ENCODE data around the gene GPR85.

GPR85 gene

DNA sequence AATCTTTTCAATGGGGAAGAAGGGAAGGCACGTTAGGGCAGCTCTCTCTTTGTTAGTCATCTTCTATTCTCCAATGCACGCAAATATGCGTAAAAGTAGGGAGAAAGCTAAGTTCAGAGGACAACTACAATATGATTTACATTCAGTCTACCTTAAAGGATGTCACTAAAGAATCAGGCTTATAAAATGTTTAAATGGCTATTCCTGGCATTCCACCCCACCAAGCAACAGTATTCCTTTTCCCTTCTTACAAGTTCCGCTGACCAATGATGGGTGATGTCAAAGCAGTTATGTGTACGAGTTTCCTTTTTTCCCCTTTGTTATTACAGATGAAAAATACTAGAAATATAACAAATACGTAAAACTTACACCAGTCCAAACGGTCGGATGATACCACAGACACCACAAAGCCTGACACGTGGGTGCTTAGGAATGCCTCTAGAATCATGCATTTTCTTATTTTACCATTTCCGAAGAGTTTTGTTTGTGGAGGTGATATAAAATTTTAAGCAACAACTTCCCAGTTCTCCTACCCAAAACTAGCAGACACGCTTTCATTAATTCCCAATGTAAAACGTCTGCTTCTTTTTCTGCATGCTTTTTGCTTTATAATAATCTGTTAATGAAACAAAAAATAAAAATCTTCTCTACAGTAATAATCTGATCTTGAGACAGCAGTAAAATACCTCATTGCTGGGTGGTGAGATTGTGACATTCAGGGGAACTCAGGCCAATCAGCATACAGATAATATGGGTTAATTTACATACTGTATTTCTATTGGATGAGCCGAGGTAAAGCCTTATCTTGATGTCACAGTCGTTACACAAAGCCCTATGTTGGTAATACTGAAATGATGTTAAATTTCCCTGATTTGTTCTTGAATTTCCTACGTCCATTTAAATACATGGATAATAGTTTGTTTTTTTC, 708 bp upstream of the GPR85 start:
- TF ChIP-seq SPI1 (IDR thresholded peaks at IDR 0.05; ENCODE audit: borderline replicate concordance, low read depth) (no peak), POLR2AphosphoS5 (IDR thresholded peaks at IDR 0.05; ENCODE audit: low read depth) (peak; percentile 57; the same call in 1 of the 2 replicates), GABPA (IDR thresholded peaks at IDR 0.05; ENCODE audit: low read depth) (no peak)
- TF ChIP-seq, protein P1, sequence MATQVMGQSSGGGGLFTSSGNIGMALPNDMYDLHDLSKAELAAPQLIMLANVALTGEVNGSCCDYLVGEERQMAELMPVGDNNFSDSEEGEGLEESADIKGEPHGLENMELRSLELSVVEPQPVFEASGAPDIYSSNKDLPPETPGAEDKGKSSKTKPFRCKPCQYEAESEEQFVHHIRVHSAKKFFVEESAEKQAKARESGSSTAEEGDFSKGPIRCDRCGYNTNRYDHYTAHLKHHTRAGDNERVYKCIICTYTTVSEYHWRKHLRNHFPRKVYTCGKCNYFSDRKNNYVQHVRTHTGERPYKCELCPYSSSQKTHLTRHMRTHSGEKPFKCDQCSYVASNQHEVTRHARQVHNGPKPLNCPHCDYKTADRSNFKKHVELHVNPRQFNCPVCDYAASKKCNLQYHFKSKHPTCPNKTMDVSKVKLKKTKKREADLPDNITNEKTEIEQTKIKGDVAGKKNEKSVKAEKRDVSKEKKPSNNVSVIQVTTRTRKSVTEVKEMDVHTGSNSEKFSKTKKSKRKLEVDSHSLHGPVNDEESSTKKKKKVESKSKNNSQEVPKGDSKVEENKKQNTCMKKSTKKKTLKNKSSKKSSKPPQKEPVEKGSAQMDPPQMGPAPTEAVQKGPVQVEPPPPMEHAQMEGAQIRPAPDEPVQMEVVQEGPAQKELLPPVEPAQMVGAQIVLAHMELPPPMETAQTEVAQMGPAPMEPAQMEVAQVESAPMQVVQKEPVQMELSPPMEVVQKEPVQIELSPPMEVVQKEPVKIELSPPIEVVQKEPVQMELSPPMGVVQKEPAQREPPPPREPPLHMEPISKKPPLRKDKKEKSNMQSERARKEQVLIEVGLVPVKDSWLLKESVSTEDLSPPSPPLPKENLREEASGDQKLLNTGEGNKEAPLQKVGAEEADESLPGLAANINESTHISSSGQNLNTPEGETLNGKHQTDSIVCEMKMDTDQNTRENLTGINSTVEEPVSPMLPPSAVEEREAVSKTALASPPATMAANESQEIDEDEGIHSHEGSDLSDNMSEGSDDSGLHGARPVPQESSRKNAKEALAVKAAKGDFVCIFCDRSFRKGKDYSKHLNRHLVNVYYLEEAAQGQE (IDR thresholded peaks at IDR 0.05; ENCODE audit: insufficient replicate concordance, low read depth) = no peak
- TF ChIP-seq, protein P2, sequence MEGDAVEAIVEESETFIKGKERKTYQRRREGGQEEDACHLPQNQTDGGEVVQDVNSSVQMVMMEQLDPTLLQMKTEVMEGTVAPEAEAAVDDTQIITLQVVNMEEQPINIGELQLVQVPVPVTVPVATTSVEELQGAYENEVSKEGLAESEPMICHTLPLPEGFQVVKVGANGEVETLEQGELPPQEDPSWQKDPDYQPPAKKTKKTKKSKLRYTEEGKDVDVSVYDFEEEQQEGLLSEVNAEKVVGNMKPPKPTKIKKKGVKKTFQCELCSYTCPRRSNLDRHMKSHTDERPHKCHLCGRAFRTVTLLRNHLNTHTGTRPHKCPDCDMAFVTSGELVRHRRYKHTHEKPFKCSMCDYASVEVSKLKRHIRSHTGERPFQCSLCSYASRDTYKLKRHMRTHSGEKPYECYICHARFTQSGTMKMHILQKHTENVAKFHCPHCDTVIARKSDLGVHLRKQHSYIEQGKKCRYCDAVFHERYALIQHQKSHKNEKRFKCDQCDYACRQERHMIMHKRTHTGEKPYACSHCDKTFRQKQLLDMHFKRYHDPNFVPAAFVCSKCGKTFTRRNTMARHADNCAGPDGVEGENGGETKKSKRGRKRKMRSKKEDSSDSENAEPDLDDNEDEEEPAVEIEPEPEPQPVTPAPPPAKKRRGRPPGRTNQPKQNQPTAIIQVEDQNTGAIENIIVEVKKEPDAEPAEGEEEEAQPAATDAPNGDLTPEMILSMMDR (IDR thresholded peaks at IDR 0.05; ENCODE audit: insufficient read depth, low read length) = no peak
- Histone ChIP-seq H3K27me3 (ENCODE audit: insufficient read depth, poor library complexity, severe bottlenecking) (no peaks in the 10 kb centered on the region), H3K4me3 (replicated peaks; ENCODE audit: insufficient read depth, low read length) (peak overlapping the region; percentile 56), H3K27ac (replicated peaks) (peak overlapping the region; percentile 78)
- DNase-seq (ENCODE audit: low read depth in 1 of 2, low spot score in 1 of 2) = peak; percentile 26 to 62

DNA sequence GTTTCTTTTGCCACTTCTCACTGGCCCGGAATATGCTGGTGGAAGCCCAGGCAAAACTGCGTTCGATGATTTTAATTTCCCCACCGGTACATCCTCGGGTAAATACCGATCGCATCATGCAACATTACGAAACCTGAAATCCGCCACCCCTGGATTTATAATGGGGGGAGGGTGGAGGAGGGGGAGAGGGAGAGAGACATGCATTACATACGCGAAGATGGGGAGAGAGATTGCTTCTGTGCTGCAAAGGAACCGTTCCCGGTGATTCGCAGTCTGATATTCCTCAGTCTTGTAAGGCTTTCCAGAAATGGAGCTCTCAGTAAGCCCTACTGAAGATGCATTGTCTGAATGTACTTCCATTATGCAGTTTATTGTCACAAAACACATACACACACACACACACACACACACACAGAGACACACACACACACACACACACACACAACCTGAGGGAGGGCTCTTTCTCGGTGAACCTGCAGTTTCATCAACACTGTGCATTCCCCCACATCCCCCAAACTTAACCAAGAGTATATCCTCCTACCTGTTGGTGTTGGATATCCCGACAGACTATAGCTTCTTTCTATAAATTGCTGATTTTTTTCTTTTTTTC, 741 bp downstream of the GPR85 start:
- peak; percentile 13 to 25 for DNase-seq (ENCODE audit: low read depth in 1 of 2, low spot score in 1 of 2)
- TF ChIP-seq GABPA (IDR thresholded peaks at IDR 0.05; ENCODE audit: low read depth) (no peak), SPI1 (IDR thresholded peaks at IDR 0.05; ENCODE audit: borderline replicate concordance, low read depth) (no peak)
- TF ChIP-seq, protein P1 (IDR thresholded peaks at IDR 0.05; ENCODE audit: insufficient replicate concordance, low read depth) = no peak
- TF ChIP-seq, protein P2 (IDR thresholded peaks at IDR 0.05; ENCODE audit: insufficient read depth, low read length) = no peak
- Histone ChIP-seq H3K4me3 (replicated peaks; ENCODE audit: insufficient read depth, low read length) (peak overlapping the region; percentile 56), H3K27ac (replicated peaks) (peak overlapping the region; percentile 78), H3K27me3 (ENCODE audit: insufficient read depth, poor library complexity, severe bottlenecking) (no peaks in the 10 kb centered on the region)

DNA sequence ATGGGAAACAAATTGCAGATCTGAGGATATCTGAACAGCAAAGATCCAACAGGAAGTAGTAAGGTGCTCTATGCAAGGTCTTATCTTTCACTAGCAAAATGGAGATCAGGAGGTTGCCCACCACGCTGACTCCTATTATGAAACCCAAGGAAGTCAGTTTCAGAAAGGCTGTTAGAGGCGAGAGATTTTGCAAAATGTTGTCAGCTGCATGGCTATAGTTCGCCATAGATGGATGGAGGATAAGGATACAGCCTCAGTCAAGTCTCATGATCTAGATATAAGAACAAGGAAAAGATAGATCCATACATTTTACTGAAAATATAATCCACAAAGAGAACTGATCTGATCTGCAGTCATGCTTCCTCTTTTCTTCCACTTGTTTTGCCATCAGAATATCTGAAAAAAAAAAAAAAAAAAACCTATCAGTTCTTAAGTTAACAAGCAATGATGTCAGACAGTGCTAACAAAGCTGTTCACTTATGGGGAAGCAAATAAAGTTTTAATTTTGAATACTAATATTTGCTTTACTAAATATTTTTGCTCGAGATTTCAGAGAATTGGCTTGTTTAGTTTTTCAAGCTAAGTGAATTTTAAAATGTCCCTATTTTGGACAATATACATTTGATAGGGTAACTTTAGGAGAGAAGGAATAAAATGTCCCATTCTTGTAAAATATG, 2.0 kb downstream of the GPR85 start:
- TF ChIP-seq, protein P2 (IDR thresholded peaks at IDR 0.05; ENCODE audit: insufficient read depth, low read length) = no peak
- TF ChIP-seq GABPA (IDR thresholded peaks at IDR 0.05; ENCODE audit: low read depth) (no peak), POLR2AphosphoS5 (IDR thresholded peaks at IDR 0.05; ENCODE audit: low read depth) (no peak), SPI1 (IDR thresholded peaks at IDR 0.05; ENCODE audit: borderline replicate concordance, low read depth) (no peak)
- TF ChIP-seq, protein P1 (IDR thresholded peaks at IDR 0.05; ENCODE audit: insufficient replicate concordance, low read depth) = no peak
- Histone ChIP-seq H3K27ac (replicated peaks) (peak overlapping the region; percentile 78), H3K4me3 (replicated peaks; ENCODE audit: insufficient read depth, low read length) (no peak overlapping the region), H3K27me3 (ENCODE audit: insufficient read depth, poor library complexity, severe bottlenecking) (no peaks in the 10 kb centered on the region)
- peak; percentile 7 to 25 for DNase-seq (ENCODE audit: low read depth in 1 of 2, low spot score in 1 of 2)

Measured in HL-60 (cell line).